ENCODE results near the gene NPR3.

GRCh38 chr5:32664523-32664922, 46.6 kb upstream of the NPR3 start:
- TF ChIP-seq POLR2AphosphoS5 (IDR thresholded peaks at IDR 0.05; ENCODE audit: borderline replicate concordance, low read depth, low read length) (no peak), EZH2 (IDR thresholded peaks at IDR 0.05) (no peak)

All from SK-N-MC (cell line).